ENCODE data around the gene RABAC1.

Gene RABAC1

GRCh38 chr19:41923045-41923788 is 35.9 kb downstream of the RABAC1 start:
- TF ChIP-seq GATA2 (IDR thresholded peaks at IDR 0.05; ENCODE audit: low read depth, low read length): no peak
- TF ChIP-seq GATA3 (IDR thresholded peaks at IDR 0.05; ENCODE audit: low read depth, low read length): no peak

DNA sequence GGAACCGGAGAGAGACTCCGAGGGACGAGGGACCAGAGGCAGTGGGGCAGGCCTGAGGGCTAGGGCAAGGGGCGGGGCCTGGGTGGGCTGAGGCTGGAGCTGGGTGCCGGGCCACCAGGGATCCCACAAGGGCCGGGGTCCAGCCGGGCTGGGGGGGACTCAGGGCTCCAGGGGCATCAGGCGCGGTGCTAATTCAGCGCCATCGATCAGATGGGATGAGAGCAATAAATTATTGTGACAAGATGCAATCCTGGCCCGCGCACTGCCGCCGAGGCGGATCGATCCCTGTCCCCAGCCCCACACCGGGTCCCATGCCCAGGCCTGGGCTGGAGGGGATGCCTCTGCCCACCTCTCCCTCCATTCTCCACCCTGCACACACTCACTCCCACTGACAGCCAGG is 36.5 kb downstream of the RABAC1 start:
- TF ChIP-seq GATA2 (IDR thresholded peaks at IDR 0.05; ENCODE audit: low read depth, low read length): no peak
- no peak for TF ChIP-seq GATA3 (IDR thresholded peaks at IDR 0.05; ENCODE audit: low read depth, low read length)

- TF ChIP-seq GATA3 (IDR thresholded peaks at IDR 0.05; ENCODE audit: low read depth, low read length) (no peak), GATA2 (IDR thresholded peaks at IDR 0.05; ENCODE audit: low read depth, low read length) (no peak)
Observed at GRCh38 chr19:41921577-41922576, 37.2 kb downstream of the RABAC1 start.

DNA sequence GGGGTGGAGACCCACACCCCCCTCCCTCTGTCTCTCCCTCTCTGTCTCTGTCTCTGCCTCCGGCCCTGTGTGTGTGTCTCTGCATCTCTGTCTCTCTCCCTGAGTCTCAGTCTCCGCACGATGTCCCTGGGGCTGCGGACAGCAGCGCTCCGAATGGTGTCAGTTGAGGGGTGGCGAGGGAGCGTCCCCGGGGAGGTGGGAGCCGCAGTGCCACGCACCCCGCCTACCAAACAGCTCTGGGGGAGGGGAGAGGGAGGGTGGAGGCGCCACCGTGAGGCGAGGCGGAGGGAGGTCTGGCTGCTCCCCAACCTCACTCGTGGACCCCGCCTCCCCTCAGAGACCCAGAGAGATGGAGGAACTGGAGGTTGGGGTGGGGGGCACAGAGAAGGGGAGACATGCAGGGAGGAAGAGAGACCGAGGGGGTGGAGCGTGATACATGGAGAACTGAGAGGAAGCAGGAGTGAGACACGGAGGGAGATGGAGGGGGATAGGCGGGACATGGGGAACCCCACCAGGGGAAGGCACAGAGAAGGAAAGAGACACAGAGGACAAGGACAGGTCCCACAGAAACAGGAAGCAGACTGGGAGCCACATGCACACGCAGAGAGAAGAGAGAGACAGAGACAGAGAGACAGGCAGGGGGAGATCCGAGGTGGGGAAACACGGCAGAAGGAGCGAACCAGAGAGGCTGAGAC is 38.1 kb downstream of the RABAC1 start:
- no peak for TF ChIP-seq GATA2 (IDR thresholded peaks at IDR 0.05; ENCODE audit: low read depth, low read length)
- TF ChIP-seq GATA3 (IDR thresholded peaks at IDR 0.05; ENCODE audit: low read depth, low read length): no peak

DNA sequence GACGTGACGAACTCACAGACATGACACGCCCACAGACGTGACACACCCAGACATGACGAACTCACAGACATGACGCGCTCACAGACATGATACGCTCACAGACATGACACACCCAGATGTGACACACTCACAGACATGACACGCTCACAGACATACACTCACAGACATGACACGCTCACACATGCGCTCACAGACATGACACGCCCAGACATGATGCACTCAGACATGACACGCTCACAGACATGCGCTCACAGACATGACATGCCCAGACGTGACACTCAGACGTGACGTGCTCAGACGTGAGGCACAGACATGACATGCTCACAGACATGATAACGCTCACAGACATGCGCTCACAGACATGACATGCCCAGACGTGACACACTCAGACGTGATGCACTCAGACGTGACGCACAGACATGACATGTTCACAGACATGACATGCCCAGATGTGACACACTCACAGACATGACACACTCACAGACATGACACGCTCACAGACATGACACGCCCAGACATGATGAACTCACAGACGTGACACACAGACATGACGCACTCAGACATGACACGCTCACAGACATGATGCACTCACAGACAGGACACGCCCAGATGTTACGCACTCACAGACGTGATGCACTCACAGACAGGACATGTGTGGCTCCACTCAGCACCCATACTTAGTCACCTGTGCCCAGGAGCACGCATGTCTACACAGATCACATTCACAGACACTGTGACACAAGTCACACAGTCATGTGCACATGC is 39.0 kb downstream of the RABAC1 start:
- TF ChIP-seq GATA3 (IDR thresholded peaks at IDR 0.05; ENCODE audit: low read depth, low read length) (no peak), GATA2 (IDR thresholded peaks at IDR 0.05; ENCODE audit: low read depth, low read length) (no peak)

DNA sequence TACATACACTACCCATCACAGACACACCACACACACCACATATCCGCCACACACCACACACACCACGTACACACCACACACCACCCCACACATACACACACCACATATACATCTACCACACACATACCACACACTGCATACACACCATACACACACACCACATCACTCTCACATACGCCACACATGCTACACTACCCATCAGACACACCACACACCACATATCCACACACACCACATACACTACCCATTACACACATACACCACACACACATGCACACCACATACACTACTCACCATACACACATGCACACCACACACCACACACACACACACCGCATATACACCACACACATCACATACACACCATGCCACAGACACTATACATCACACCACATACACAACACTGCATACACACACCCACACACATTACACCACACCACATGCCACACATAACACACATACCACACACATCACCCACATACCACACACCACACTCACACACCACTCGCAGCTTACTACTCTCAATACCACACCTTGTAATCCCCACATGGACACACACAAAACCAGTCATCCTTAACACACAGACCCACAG is 40.4 kb downstream of the RABAC1 start:
- TF ChIP-seq GATA2 (IDR thresholded peaks at IDR 0.05; ENCODE audit: low read depth, low read length) (no peak), GATA3 (IDR thresholded peaks at IDR 0.05; ENCODE audit: low read depth, low read length) (no peak)

DNA sequence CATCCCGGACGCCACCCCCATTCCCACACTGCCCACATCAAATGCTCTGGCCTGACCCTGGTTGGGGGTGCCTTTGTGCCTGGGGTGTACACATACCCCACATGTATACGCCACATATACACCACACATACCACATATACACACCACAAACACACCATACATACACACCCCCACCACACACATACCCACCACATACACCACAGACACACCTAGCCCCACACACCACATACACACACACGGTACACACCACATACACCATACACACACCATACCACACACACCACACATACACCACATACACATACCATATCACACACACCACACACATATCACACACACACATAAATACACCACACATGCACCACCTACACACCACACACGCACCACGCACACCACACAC is 41.0 kb downstream of the RABAC1 start:
- no peak for TF ChIP-seq GATA3 (IDR thresholded peaks at IDR 0.05; ENCODE audit: low read depth, low read length)

DNA sequence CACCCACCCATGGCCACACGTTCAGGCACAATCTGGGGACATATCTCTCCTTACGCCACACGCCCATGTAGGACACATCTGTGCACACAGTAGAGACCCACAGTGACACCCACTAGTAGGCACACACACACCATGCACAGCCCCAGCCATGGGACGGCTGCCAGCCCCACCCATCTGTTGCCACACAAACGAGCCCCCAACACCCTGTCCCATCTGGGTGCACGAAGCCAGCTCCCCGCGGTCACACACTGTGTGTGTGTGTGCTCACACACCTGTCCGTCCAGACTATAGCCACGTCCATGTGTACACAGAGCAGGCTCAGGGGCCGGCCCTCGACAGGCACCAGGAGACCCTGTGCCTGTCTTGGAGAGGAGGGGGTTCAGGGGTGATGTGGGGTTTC is 41.4 kb downstream of the RABAC1 start:
- no peak for TF ChIP-seq GATA3 (IDR thresholded peaks at IDR 0.05; ENCODE audit: low read depth, low read length)
- no peak for TF ChIP-seq GATA2 (IDR thresholded peaks at IDR 0.05; ENCODE audit: low read depth, low read length)

- TF ChIP-seq GATA3 (IDR thresholded peaks at IDR 0.05; ENCODE audit: low read depth, low read length) (no peak), GATA2 (IDR thresholded peaks at IDR 0.05; ENCODE audit: low read depth, low read length) (no peak)
Observed at GRCh38 chr19:41915776-41916414, 43.2 kb downstream of the RABAC1 start.

GRCh38 chr19:41915021-41915775 is 43.9 kb downstream of the RABAC1 start:
- TF ChIP-seq GATA2 (IDR thresholded peaks at IDR 0.05; ENCODE audit: low read depth, low read length): no peak
- no peak for TF ChIP-seq GATA3 (IDR thresholded peaks at IDR 0.05; ENCODE audit: low read depth, low read length)

- TF ChIP-seq GATA3 (IDR thresholded peaks at IDR 0.05; ENCODE audit: low read depth, low read length) (no peak), GATA2 (IDR thresholded peaks at IDR 0.05; ENCODE audit: low read depth, low read length) (no peak)
Observed at GRCh38 chr19:41913538-41914423, 45.3 kb downstream of the RABAC1 start.

All from SH-SY5Y (cell line).